Endometrial microvascular endothelial cells (primary cell): ENCODE data around the gene PRUNE2. TPM values are rescaled to one million over a fixed set of nuclear protein-coding genes. Genes with fewer than 3 reads are reported as not detected.
"Not testable (repeated sequence)": the region's sequence is repeated elsewhere in the genome, so short reads cannot be mapped to it uniquely, and the experiment has no call there.

Experiments used
- in situ Hi-C: cut with HindIII; loops from 2 replicates; pipeline ENCODE4 v1.10.0; 2017; ENCODE audit warnings: low sequenced_read_pairs, low pct_unique_long_range_greater_than_20kb; ENCODE audit errors: inconsistent ontology term
- total RNA-seq: library from RNA; depleted of rRNA; stranded (reverse); fragments of >200 nt; gene quantifications from one replicate; pipeline ENCODE4 v1.2.3, GENCODE V29; 2015; ENCODE audit errors: inconsistent ontology term

Gene PRUNE2, protein sequence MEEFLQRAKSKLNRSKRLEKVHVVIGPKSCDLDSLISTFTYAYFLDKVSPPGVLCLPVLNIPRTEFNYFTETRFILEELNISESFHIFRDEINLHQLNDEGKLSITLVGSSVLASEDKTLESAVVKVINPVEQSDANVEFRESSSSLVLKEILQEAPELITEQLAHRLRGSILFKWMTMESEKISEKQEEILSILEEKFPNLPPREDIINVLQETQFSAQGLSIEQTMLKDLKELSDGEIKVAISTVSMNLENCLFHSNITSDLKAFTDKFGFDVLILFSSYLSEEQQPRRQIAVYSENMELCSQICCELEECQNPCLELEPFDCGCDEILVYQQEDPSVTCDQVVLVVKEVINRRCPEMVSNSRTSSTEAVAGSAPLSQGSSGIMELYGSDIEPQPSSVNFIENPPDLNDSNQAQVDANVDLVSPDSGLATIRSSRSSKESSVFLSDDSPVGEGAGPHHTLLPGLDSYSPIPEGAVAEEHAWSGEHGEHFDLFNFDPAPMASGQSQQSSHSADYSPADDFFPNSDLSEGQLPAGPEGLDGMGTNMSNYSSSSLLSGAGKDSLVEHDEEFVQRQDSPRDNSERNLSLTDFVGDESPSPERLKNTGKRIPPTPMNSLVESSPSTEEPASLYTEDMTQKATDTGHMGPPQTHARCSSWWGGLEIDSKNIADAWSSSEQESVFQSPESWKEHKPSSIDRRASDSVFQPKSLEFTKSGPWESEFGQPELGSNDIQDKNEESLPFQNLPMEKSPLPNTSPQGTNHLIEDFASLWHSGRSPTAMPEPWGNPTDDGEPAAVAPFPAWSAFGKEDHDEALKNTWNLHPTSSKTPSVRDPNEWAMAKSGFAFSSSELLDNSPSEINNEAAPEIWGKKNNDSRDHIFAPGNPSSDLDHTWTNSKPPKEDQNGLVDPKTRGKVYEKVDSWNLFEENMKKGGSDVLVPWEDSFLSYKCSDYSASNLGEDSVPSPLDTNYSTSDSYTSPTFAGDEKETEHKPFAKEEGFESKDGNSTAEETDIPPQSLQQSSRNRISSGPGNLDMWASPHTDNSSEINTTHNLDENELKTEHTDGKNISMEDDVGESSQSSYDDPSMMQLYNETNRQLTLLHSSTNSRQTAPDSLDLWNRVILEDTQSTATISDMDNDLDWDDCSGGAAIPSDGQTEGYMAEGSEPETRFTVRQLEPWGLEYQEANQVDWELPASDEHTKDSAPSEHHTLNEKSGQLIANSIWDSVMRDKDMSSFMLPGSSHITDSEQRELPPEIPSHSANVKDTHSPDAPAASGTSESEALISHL (N-terminal part only)
- total RNA-seq = 10.8 TPM

DNA sequence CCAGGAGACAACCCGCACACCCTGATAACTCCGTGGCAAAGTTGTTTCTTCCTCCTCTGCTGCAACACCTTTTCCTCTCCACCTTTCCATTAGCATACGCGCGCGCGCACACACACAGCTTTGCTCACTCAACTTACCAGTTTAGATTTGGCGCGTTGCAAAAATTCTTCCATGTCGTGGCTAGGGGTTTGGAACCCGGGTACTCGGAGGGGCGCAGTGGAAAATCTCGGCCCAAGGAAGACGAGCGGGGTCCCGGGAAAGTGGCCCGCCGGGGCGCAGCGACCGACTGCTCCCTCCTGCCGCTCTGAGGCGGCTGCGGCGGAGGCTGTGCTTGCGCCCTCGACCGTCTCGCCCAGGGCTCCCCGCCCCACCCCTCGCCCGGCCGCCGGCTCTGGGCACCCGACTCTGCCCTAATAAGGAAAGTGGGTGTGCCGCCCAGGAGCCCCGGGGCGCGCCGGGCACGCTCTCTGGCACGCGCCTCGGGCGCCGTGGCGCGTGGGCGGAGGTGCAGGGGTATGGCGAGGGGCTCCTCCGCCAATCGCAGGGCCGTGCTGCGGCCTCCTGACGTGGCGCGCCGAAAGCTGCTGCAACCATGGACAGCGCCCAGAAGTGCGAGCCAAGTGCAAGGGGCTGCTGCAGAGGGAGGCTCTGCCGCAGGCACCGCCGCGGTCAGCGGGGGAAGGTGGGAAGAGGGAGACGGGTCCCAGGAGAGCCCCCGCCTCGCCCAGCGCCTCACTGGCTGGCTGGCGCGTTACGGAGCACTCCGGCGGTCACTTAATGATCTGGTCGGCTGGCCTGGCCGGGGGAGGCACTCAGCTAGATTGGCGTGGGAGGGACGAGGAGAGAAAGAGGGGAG lies at the start of gene PRUNE2:
Gene PRUNE2, minus strand, starts transcription at position 324 of the 856 bp plus-strand sequence. Its CDS starts 151 bp downstream, at position 173.
- in situ Hi-C loops = no loop called here

DNA sequence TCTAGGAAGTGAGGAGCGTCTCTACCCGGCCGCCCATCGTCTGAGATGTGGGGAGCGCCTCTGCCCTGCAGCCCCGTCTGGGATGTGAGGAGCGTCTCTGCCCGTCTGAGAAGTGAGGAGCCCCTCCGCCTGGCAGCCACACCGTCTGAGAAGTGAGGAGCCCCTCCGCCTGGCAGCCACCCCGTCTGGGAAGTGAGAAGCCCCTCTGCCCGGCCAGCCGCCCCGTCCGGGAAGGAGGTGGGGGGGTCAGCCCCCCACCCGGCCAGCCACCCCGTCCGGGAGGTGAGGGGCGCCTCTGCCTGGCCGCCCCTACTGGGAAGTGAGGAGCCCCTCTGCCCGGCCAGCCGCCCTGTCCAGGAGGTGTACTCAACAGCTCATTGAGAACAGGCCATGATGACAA lies 49.5 kb upstream of the PRUNE2 start:
- in situ Hi-C loops = not testable (repeated sequence)

DNA sequence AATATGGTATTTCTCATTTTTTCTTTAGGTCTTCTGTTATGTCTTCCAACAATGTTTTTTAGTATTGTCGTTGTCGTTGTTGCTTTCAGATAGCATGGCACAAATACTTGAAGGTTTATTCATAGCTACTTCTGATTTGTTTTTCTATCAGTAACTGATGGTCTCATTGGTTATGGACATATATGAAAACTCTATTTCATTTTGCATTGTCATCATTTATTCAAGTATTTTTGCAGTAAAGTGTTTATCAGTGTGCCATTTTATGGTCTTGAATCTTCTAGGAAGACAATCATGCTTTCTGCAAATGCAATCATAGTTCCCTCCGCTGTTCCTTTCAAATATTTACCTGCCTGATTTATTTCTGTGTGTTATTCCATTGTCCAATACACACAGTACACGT lies 44.0 kb upstream of the PRUNE2 start:
- in situ Hi-C loops = no loop called here

DNA sequence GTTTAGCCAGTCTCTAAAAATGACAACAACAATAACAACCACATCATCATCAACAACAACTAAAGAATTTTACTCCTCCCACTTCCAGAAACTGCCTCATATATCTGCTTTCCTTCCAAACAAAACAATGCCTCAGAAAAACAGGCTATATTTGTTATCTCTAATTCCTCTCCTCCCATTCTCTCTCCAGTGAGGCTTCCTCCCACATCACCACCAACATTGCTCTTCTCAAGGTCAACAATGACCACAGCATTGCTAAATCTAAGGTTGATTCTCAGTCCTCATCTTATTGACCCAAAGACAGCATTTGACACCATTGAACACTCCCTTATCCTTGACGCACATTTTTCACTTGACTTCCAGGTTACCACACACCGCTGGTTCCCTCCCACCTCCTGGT lies 38.1 kb upstream of the PRUNE2 start:
- in situ Hi-C loops = no loop called here

DNA sequence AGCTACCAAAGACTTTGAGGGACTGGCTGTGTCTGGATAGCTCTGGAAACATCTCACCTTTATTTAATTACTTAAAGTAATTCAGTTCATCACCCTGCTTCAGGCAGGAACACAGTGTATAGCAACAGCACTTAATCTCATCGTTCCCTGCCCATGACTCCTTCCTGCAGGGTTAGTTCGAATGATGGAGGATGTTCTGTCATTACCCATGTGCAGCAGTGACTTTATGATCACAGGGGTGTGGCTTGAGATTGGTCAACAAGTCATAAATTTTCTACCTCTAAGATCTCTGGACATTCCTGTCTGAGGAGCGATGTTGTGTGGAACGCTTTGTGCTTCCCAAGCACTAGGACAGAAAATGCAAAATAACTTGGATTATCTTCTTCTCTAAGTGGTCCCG lies 37.1 kb upstream of the PRUNE2 start:
- in situ Hi-C loops = no loop called here

DNA sequence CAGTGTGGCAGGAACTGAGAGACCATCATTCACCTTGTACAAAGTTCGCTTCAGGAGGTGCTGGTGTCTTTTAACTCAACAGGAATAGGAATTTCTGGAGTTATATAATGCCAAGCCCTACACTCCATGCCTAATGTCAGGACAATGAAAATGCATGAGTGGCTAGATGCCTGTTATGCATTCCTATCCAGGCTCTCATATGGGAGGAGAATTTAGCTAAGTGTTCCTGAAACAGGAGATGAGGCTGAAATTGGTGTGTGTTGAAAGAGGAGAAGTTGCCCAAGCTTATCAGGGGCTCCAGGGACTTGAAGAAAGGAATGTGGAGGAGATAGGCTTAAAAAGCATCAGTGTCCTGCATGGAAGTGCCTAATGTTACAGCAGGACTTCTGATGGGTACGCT lies 26.8 kb upstream of the PRUNE2 start:
- in situ Hi-C loops = no loop called here

DNA sequence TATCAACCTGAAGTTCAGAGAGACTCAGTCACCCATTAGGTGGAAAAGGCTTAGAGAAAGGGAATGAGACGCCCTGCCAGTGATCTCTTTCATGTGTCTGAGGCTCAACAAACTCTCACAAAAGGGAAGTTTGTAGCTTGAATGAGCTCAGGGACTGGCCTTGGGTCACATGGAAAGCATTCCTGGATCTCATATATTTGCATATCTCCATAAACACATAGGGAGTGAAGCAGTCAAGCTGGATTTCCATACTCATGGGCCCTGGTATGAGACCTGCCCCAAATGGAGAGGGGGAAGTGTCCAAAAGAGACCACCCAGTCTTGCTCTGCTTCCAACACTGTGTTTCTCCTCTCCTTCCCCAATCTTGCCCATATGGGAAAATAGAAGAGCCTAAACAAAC lies 26.4 kb upstream of the PRUNE2 start:
- in situ Hi-C loops = no loop called here

DNA sequence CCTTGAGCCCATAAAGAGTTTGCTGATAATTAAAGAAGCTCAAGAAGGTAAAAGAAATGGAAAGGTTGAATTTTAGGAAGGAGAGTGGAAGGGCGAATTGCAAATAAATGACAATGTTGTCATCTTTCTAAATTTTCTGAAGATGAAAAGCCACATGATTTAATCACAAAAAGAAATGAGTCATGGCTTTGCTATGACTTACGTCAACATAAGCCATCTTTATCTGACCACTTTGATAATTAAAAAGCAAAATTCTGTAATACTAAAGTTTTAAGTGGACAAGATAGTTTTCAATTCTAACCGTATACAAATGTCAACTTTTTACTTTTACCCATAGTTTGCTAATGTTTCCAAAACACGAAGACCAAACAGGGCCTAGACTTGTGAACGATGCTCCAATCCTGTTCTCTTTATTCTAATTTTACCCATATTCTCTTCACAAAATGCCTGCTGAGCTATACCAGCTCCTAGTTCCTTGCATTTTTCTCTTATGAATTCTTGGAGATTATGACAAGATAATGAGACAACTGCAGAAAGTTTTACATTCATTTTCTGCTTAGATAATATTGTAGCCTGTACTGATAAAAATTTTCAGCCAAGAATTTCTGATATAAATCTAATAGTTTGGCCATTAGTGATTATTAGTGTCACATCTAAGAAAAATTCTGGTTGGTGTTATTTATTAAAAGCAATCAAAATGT lies 21.8 kb upstream of the PRUNE2 start:
- in situ Hi-C loops = no loop called here

DNA sequence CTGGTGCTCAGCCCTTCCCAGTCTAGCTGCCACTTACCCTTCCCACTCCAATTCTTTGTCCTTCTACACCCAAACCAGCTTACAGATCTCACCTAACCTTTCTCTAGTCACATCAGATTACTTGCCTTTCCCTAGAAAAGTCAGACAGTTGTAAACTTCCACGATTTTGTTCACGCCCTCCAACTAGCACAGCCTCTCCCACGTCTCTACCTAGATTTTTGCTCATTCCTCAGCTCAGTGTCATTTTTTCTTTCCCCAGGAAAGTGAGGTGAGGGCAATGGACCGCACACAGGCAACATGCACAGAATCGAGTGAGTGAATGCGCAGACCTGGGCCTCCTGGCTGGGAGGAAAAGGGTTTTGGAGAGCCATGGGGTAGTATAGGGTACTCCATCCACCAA lies 20.9 kb upstream of the PRUNE2 start:
- in situ Hi-C loops = no loop called here

DNA sequence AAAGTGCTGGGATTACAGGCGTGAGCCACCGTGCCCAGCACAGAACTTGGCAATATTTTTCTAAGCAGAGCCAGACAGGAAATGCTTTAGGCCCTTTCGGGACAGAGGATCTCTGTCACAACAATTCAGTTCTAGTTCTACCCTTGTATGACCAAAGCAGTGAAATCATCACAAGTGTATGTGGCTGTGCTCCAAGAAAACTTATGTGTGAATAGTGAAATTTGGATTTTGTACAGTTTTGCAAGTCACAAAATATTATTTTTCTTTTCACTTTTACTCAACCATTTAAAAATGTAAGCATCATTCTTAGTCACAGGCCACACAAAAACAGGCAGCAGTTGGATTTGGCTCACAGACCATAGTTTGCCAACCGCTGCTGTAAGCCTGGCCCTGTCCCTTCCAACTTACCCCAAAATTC lies 20.4 kb upstream of the PRUNE2 start:
- in situ Hi-C loops = no loop called here

DNA sequence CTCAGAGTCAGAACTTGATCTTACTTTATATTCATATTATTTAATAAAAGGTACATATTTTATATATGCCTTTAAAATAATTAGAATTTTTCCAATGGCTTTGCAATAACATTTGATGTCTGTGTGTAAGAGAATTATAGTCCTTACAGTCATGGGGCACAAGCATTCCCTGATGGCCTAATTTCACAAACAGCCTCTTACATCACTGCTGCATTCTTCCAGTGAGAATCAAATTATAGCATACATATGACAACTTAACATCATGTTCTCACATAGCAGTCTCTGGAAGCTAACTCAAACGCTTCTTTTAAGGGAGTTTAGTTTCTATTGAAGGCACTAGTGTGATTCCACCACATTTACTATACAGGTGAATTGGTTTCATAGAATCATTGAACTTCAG lies 15.3 kb upstream of the PRUNE2 start:
- in situ Hi-C loops = no loop called here

DNA sequence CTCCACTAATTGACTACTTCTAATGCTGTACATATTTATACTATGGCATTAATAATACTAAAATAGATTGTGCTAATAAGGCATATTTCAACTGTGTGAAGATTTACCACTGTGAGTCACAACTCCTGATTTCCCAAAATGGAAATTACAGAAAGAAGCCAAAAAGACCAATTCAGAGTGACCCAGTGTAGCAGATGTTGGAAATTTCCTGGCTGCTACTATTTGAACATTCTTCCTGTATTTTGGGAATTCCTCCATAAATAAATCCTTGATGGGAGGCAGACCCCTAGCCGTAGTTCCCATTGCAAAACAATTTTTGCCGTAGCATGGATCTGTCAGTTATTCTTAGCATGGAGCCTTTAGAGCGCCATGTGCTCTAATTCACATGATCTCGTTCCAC lies 11.4 kb upstream of the PRUNE2 start:
- in situ Hi-C loops = no loop called here

DNA sequence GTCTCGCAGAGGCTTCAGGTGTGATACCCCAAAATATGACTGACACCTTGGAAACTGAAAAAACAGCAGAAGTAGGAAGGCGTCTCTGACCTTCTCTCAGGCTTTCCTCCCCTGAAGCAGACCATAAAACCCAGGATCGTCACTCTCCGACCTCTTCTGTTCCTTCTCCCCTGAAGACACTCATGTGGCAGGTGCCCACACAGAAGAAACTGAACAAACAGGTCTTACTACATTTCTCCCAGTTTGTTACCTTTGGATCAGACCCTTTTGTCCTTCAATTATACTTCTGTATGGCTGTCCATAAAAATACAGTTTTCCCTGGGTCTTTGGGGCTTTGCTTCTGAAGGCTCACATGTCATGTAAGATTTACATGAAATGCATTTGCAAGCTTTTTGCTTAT lies 10.3 kb upstream of the PRUNE2 start:
- in situ Hi-C loops = no loop called here

DNA sequence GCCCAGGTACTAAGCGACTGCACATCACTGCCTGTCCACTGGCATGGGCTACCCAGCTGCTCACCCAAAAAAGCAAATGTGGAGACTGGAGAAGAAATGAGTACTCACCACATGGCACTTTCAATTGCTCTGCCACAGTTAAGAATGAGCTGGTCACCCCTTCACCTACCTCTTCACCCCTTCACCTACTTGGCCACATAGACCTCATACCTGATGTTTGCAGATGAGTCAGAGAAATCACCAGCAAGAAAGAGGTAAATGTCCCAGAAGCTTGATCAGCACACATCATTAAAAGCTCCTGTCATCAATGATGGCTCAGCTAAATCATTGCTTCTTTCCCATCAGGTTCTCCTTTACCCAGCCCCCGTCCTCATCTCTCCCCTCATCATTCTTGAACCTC lies 7.6 kb upstream of the PRUNE2 start:
- in situ Hi-C loops = no loop called here

DNA sequence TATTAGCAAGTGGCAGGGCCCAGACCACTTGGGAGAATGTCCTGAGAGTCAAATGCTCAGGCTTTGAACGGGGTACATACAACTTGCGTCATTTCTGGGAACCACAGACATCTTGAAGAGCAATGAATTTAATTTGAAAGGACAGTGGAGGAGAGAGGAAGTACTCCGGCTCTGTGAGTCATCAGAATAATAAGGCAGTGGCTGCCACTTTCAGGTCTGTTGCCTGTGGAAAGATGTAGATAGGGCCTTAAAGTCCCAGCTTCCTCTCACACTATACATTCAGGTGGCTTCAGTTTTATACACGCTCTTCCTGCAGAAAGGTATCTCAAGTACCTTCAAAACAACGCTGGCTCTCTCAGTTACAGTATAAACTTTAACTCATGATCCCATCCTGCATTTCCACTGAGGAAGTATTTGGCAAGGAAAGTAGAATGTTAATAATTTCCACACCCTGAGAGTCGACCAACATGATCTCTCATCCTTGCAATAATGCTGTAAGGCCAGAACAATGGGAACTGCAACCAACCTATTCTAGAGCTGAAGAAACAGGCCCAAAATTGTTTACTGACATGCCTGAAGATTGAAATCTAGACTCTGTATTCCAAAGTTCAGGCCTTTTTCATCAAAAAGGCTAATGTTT lies 6.8 kb upstream of the PRUNE2 start:
- in situ Hi-C loops = no loop called here

DNA sequence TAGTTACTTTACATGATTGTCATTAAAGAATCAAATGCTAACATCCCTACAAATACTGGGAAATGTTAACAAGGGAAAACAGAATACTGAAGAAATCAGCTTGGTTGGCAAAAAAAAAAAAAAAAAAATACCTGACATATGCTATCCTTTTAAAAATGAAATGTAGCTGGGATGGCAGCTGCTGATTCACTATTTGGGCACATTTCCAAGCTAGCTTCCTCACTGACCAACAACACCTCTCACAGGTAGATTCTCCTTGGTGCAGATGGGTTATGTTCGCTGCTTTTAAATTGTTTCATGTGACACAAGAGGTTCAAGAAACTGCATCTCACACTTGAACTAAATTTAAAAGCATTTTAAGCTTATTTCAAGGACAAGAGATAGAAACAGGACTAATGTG lies 6.1 kb upstream of the PRUNE2 start:
- in situ Hi-C loops = no loop called here

DNA sequence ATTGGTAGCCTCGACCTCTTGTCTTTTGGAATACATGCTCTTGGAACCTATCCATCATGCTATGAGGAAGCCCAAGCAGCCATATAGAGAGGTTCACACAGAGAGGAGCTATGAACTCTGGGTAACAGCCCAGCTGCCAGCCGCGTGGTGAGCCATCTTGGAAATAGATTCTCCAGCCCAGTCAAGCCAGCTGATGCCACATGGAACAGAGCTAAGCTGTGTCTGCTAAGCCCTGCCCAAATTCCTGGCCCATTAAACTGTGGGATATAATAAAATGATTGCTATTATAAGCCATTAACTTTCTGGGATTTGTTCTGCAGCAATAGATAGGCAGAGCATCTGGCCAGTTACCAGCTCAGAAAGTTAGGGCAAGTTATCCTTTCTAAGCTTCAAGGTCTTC lies 4.9 kb upstream of the PRUNE2 start:
- in situ Hi-C loops = no loop called here

DNA sequence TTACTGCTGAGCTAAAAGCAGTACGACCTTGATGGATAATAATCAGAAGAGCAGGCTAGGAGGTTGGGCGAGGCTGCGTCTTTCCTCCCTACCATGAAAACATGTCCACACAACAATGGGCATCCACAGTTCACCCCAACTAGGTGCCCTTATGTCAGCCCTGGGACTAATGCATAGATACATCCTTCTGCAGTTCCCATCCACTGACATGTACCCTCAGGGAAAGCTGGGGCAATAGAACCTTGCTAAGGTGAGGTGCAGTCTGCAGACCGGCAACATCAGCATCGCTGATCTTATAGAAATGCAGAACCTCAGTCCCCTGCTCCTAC lies 697 bp upstream of the PRUNE2 start:
- in situ Hi-C loops = no loop called here
